ENCODE measurements around the gene ZNF771. TPM values are rescaled to one million over a fixed set of nuclear protein-coding genes. Genes with fewer than 3 reads are reported as not detected.

Gene ZNF771
- total and polyA plus RNA-seq, 9 of the 15 experiments (the other 6 are each of a cell fraction or from before 2014, with no cell fraction given) = 1.5 to 12.6 (median 4.4) TPM

GRCh38 chr16:30395155-30395991 is 12.0 kb upstream of the ZNF771 start, which contains the start of gene ZNF48 (continued):
- no peak for TF ChIP-seq POLR2H (tag; IDR thresholded peaks at IDR 0.05; ENCODE audit: low read depth)
- TF ChIP-seq ZNF165 (CRISPR knock-in tag; IDR thresholded peaks at IDR 0.05; ENCODE audit: borderline replicate concordance) = no peak
- TF ChIP-seq CHD4 (IDR thresholded peaks at IDR 0.05; ENCODE audit: insufficient read depth, insufficient replicate concordance, low read depth, low read length, poor library complexity, severe bottlenecking) = no peak
- peak; percentile 91 for TF ChIP-seq ZBTB40 (IDR thresholded peaks at IDR 0.05)
- no peak for TF ChIP-seq ZBTB40 (CRISPR knock-in tag; IDR thresholded peaks at IDR 0.05)
- peak; percentile 16; the same call in 1 of the 2 replicates for TF ChIP-seq TCF3 (CRISPR knock-in tag; IDR thresholded peaks at IDR 0.05)
- no peak for TF ChIP-seq HMBOX1 (IDR thresholded peaks at IDR 0.05)
- TF ChIP-seq E2F6 (IDR thresholded peaks at IDR 0.05; ENCODE audit: borderline replicate concordance in 1 of 2, extremely low read depth in 1 of 2, insufficient read depth in 1 of 2, insufficient read length in 1 of 2, low read depth in 1 of 2, low read length in 1 of 2, poor library complexity in 1 of 2, severe bottlenecking in 1 of 2) = peak; percentile 35 to 74
- no peak for TF ChIP-seq ZNF584 (CRISPR knock-in tag; IDR thresholded peaks at IDR 0.05; ENCODE audit: low read depth)
- TF ChIP-seq NFATC3 (IDR thresholded peaks at IDR 0.05) = no peak
- TF ChIP-seq ARID3A (IDR thresholded peaks at IDR 0.05; ENCODE audit: borderline replicate concordance, low read depth, low read length) = no peak
- TF ChIP-seq CHD2 (IDR thresholded peaks at IDR 0.05; ENCODE audit: low read depth, low read length) = no peak
- no peak for TF ChIP-seq TAF15 (IDR thresholded peaks at IDR 0.05; ENCODE audit: low read depth, low read length)

All from K562 (cell line).